Ectodermal cell (in vitro differentiated cells): ENCODE data around the gene IGF2BP3.

Source experiments
- H3K27ac ChIP-seq: 2 replicates; pipeline ENCODE4 v1.7.0; 2013; ENCODE audit warnings: mild to moderate bottlenecking, low read depth, low read length; ENCODE audit not compliant: insufficient read depth, poor library complexity, severe bottlenecking
- H3K27me3 ChIP-seq: 2 replicates; pipeline ENCODE4 v1.7.0; 2013; ENCODE audit warnings: mild to moderate bottlenecking, low read length; ENCODE audit not compliant: insufficient read depth, control insufficient read depth, poor library complexity, severe bottlenecking
- H3K36me3 ChIP-seq: one replicate; pipeline ENCODE4 v1.7.0; 2013; ENCODE audit warnings: low read length; ENCODE audit not compliant: control insufficient read depth, insufficient read depth
- H3K4me1 ChIP-seq: one replicate; pipeline ENCODE4 v1.7.0; 2013; ENCODE audit warnings: low read length; ENCODE audit not compliant: control insufficient read depth, insufficient read depth
- H3K4me3 ChIP-seq: 2 replicates; pipeline ENCODE4 v1.7.0; 2013; ENCODE audit warnings: low read depth, low read length, control low read depth; ENCODE audit not compliant: insufficient read depth
- H3K9me3 ChIP-seq: 2 replicates; pipeline ENCODE4 v1.7.0; 2013; ENCODE audit warnings: mild to moderate bottlenecking, low read length, moderate library complexity; ENCODE audit not compliant: control insufficient read depth
- WGBS, 2 experiments: methylation state at CpG; one replicate each; pipeline ENCODE4 v1.1.7; 2013; ENCODE audit warnings: missing lambda C conversion rate in 2 of 2; 5-methylcytosine and 5-hydroxymethylcytosine counted together

IGF2BP3 gene

GRCh38 chr7:23482686-23483085, 12.4 kb upstream of the IGF2BP3 start:
- WGBS, 2 experiments: 86 to 97% methylated on average over 4 of the region's 4 CpGs
- Histone ChIP-seq H3K9me3 (no peaks in the 10 kb centered on the region), H3K27ac (no peak overlapping the region), H3K4me3 (no peak overlapping the region), H3K36me3 (no peaks in the 10 kb centered on the region), H3K4me1 (peaks cover 5% of the 10 kb centered on the region), H3K27me3 (no peaks in the 10 kb centered on the region)

DNA sequence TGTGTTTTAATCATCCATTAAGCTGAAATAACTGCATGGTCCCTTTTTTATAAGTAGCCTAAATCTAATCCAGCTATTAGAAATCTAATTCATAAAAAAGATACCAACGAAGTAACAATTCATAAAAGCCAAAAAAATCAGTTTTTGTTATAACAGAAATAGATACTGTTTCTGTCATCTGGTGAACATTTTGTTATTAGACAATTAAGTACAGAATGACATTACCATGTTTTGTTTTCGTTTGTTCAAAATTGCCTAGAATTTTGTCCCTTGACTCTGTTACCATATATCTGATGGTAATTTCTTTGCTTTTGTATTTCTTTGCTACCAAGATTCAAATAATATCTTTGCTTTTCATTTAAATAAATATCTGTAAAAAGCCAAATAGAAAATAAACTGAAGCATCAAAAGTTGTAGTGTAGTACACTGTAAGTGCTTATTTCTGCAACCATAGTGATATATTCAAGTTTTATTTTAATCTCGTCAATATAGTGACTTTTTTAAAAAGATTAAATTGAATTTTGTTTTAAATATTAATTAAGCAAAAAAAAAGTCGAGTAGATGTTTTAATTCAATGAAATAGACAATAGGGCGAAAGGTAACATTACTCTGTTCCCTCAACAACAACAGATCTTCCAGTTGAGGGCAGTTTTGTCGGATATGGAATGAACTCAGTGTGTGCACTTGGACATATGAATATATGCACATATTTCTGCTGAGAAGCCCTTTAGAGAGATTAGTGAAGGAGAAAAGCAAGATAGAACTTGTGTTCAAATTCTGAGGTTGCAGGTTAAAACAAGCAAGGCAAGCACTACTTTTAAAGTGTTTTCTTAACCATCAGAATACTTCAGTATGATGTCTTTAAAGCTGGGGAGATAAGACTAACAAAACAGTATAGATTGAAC, 7.9 kb upstream of the IGF2BP3 start:
- H3K36me3 ChIP-seq: no peaks in the 10 kb centered on the region
- no peaks in the 10 kb centered on the region for H3K9me3 ChIP-seq
- H3K27me3 ChIP-seq: no peaks in the 10 kb centered on the region
- H3K27ac ChIP-seq: no peak overlapping the region
- no peaks in the 10 kb centered on the region for H3K4me1 ChIP-seq
- 92 to 94% methylated on average over 2 to 3 of the region's 6 CpGs for WGBS, 2 experiments
- H3K4me3 ChIP-seq: no peak overlapping the region

GRCh38 chr7:23477157-23477499, 6.8 kb upstream of the IGF2BP3 start:
- peak overlapping the region; percentile 35 for H3K4me3 ChIP-seq
- no peaks in the 10 kb centered on the region for H3K27me3 ChIP-seq
- no peak overlapping the region for H3K27ac ChIP-seq
- H3K9me3 ChIP-seq: no peaks in the 10 kb centered on the region
- H3K4me1 ChIP-seq: no peaks in the 10 kb centered on the region
- 100% methylated on average over 1 of the region's 1 CpG; no CpG with 5 or more reads in 1 of the 2 experiments for WGBS, 2 experiments
- no peaks in the 10 kb centered on the region for H3K36me3 ChIP-seq

DNA sequence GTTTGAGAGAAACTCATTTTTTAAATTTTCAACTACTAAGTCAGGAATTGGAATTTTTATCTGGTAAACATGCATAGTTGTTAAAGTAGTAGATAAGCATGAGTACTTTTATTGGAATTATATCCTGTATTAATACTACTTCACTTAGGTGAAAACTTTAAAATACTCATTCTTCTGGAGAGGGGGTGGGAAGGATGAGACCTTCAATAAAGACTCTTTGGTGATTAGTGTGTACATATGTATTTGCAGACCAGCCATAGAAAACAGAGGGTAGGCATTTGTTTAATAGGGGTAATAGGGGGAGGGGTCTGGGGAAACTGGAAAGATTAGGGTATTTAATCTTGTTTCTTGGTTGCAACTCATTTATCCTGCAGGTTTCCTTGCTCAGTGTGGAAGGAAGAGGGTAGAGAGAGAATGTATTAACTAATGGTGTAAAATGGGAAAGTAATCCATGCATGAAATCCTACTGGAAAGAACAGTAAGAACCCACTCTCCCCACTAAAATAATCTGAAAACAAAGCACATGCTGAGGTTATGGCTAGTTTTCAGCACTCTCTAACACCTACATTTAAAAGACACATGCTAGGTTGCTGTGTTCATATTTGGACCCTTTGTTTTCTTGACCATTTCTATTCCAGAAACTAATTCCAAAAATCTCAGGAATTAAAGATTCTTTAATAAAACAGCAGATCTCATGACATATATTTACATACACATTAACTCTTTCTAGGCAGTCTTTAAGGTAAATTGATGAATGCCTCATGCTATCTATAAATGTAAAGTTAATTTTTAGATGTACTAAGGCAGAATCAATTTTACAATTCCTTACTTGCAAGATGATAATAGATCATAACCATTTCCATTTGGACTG, 6.2 kb upstream of the IGF2BP3 start:
- Histone ChIP-seq H3K27me3 (no peaks in the 10 kb centered on the region), H3K36me3 (no peaks in the 10 kb centered on the region), H3K27ac (no peak overlapping the region), H3K4me1 (no peaks in the 10 kb centered on the region), H3K9me3 (no peaks in the 10 kb centered on the region), H3K4me3 (peak overlapping the region; percentile 35)

DNA sequence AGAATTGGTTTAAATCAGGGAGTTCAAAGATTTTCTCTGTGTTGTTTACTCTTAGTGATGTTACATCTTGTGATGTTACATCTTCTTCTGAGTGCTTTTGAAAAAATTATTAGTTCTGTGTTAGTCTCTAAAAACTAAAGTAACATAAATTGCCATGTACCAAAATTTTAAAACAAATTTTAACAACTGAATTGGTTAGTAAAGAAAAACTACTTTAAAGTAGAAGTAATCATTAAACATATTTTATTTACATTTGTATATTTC, 5.2 kb upstream of the IGF2BP3 start:
- H3K4me3 ChIP-seq: peak overlapping the region; percentile 93
- H3K27ac ChIP-seq: no peak overlapping the region

DNA sequence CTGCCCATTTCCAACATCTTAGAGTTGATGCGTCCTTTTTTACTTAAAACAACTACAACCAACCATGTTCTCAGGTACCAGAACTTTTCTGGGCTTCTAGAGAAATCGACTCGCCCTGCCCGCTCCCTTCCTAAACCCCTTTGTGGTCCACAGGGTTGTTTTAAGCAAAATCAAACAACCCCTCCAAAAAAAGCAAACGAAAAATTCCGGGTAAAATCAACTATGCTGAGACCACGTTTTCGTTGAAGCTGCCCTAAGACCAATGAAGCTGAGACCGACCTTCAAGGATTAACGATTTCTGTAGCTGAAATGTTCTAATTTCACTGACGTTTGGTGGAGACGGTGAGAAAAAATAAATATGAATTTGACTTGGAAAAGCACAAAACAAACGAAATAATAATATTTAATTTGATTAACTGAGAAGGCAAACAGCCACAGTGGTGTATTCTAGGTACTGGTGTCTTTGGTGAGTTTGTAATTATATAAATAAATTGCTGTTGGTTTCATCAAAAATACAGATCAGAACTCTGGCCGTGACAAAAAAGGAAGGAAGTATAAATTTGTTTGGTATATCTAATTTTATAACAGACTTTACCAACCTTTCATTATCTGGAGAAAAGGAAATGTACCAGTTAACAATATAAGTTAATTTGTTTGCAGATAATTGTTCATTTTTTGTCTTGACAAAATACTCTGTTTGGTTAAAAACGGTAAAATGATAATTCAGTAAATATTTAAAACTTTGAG, 4.7 kb upstream of the IGF2BP3 start:
- H3K36me3 ChIP-seq: no peaks in the 10 kb centered on the region
- no peaks in the 10 kb centered on the region for H3K9me3 ChIP-seq
- H3K4me3 ChIP-seq: peak overlapping the region; percentile 93
- H3K4me1 ChIP-seq: no peaks in the 10 kb centered on the region
- H3K27ac ChIP-seq: peak overlapping the region; percentile 96
- WGBS, 2 experiments: 0% methylated on average over 12 to 14 of the region's 15 CpGs
- no peaks in the 10 kb centered on the region for H3K27me3 ChIP-seq

More for the DNA sequence above, 5.2 kb upstream of the IGF2BP3 start:
- H3K4me1 ChIP-seq: no peaks in the 10 kb centered on the region
- H3K36me3 ChIP-seq: no peaks in the 10 kb centered on the region
- no peaks in the 10 kb centered on the region for H3K9me3 ChIP-seq
- H3K27me3 ChIP-seq: no peaks in the 10 kb centered on the region

- 0% methylated on average over 66 of the region's 66 CpGs for WGBS, 2 experiments
- H3K4me1 ChIP-seq: no peaks in the 10 kb centered on the region
- no peaks in the 10 kb centered on the region for H3K27me3 ChIP-seq
- H3K9me3 ChIP-seq: no peaks in the 10 kb centered on the region
- peak overlapping the region; percentile 96 for H3K27ac ChIP-seq
- H3K36me3 ChIP-seq: no peaks in the 10 kb centered on the region
- peak overlapping the region; percentile 93 for H3K4me3 ChIP-seq
Measured at GRCh38 chr7:23474094-23474828, 4.0 kb upstream of the IGF2BP3 start.

GRCh38 chr7:23473844-23474093, 3.5 kb upstream of the IGF2BP3 start:
- Histone ChIP-seq H3K27me3 (no peaks in the 10 kb centered on the region), H3K9me3 (no peaks in the 10 kb centered on the region), H3K4me1 (no peaks in the 10 kb centered on the region), H3K36me3 (no peaks in the 10 kb centered on the region), H3K4me3 (peak overlapping the region; percentile 93), H3K27ac (peak overlapping the region; percentile 96)
- WGBS, 2 experiments: 0% methylated on average over 23 of the region's 23 CpGs

DNA sequence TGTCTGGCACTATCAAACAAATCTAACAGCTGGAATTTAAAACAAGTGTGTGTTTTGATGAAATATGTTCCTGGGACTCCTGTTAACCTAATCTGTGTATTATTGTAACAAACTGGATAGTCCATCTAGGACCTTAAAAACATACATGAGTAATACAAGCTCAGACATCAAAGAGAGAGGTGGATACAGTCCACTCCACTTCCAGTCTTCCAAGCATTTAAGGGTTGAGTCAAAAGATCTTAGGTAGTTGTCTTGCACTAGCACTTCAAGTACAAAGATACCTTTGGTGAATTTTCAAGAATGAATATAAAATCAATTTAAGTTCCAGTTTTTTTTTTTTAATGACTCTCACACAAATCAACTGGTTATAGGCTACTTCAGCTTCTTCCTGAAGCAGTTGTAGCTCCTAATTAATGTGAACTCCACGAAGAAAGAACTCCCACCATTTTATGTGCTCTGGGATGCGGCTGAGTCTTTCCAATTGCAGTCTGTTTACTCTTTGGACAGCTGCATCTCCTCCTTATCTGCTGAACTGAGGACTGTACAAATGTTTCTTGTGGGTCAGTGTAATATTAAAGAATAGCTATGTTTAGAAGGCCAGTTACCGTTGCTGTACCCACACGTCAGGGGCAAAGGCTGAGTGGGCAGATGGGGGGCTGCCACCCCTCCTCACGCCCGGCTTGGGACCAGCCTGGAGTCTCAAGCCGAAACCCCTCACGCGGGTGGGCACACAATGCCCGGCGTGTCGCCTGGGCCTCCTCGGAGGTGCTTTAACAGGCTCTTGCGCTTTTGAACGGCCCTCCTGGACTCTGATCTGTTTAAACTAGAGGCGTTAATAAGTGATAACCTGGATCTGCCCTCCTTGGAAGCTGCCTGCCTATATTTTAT, 2.9 kb upstream of the IGF2BP3 start:
- Histone ChIP-seq H3K4me1 (no peaks in the 10 kb centered on the region), H3K9me3 (no peaks in the 10 kb centered on the region), H3K27me3 (no peaks in the 10 kb centered on the region), H3K36me3 (no peaks in the 10 kb centered on the region), H3K27ac (peak overlapping the region; percentile 96), H3K4me3 (peak overlapping the region; percentile 93)
- WGBS, 2 experiments: 2 to 4% methylated on average over 16 of the region's 16 CpGs
